ENCODE measurements around the gene PLA2G4C. TPM values are rescaled to one million over a fixed set of nuclear protein-coding genes. Genes with fewer than 3 reads are reported as not detected.
A peak's percentile ranks its signal among the peaks of the same experiment; 100 is the strongest.

The PLA2G4C gene
- polyA plus RNA-seq, 2 of the 4 experiments (the other 2 are of a cell fraction): 1.4 to 2.1 TPM

DNA sequence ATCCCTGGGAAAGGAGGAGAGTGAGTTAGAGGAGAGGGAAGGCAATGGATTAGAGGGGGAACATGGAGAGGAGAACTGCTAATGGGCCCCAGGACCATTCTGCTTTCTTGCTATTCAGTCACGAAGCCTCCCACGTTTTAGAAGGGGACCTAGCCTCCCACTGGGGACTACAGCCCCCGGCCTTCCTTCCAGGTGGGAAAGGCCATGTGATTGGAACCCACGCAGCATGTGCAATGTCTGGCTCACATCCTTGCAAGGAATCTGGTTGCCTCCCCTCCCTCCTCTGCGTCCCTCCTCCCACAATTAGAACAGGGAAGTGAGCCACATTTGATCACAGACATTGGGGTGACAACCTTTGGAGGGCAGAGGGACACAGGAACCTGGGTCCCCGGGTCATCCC, 22.5 kb upstream of the PLA2G4C start:
- no peak for DNase-seq (ENCODE audit: low read depth in 1 of 2, low spot score in 1 of 2)
- CTCF ChIA-PET: interaction anchor here (1.2 to 2.6 kb wide), 3 partner anchors 9 to 26 kb away, joined by 4 to 9 read pairs (median 5); no protein-coding TSS in a partner anchor
- 92% methylated on average over 6 of the region's 6 CpGs for WGBS (ENCODE audit: missing lambda C conversion rate)
- H3K9me3 ChIP-seq: no peaks in the 10 kb centered on the region
- no peaks in the 10 kb centered on the region for H3K4me1 ChIP-seq
- no peak for TF ChIP-seq KDM1A (IDR thresholded peaks at IDR 0.05; ENCODE audit: low read depth)
- no peak overlapping the region for H3K27ac ChIP-seq
- ATAC-seq: no peak
- no peak overlapping the region for H3K4me2 ChIP-seq
- FAIRE-seq: no peak
- no peak overlapping the region for H3K4me3 ChIP-seq
- POLR2A ChIA-PET: no interaction called here

DNA sequence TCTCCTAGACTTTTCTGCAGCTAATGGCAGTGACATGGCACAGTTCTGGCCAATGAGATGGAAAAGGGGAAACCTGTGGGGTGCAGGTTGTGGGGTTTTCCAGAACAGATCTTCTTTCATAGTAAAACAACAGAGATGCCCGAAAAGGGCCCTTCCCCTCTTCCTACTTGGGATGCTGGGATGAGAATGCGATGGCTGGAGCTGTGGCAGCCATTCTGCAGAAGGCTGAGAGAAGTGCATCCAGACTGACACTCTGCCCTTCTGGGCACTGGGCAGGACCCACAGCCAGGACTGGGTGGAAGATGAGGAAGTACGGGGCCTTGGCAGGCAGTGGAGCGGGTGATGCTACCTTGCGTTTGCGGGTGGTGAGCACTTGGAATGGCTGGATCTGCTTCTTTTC, 16.9 kb upstream of the PLA2G4C start:
- ChIA-PET CTCF (interaction anchor here (0.8 to 2.5 kb wide), 6 partner anchors 13 to 165 kb away, joined by 3 to 8 read pairs (median 4); no protein-coding TSS in a partner anchor), POLR2A (no interaction called here)
- no peaks in the 10 kb centered on the region for H3K9me3 ChIP-seq
- 97% methylated on average over 6 of the region's 6 CpGs for WGBS (ENCODE audit: missing lambda C conversion rate)
- DNase-seq (ENCODE audit: low read depth in 1 of 2, low spot score in 1 of 2): no peak
- FAIRE-seq: no peak
- no peak overlapping the region for H3K27ac ChIP-seq
- no peaks in the 10 kb centered on the region for H3K4me1 ChIP-seq
- H3K4me2 ChIP-seq: no peak overlapping the region
- TF ChIP-seq FOSL2 (IDR thresholded peaks at IDR 0.05) (no peak), FOSL2 (CRISPR knock-in tag; IDR thresholded peaks at IDR 0.05) (no peak), ZC3H11A (IDR thresholded peaks at IDR 0.05) (no peak), CBX2 (IDR thresholded peaks at IDR 0.05; ENCODE audit: borderline replicate concordance, low read depth) (no peak)
- ATAC-seq: no peak
- no peak overlapping the region for H3K4me3 ChIP-seq

DNA sequence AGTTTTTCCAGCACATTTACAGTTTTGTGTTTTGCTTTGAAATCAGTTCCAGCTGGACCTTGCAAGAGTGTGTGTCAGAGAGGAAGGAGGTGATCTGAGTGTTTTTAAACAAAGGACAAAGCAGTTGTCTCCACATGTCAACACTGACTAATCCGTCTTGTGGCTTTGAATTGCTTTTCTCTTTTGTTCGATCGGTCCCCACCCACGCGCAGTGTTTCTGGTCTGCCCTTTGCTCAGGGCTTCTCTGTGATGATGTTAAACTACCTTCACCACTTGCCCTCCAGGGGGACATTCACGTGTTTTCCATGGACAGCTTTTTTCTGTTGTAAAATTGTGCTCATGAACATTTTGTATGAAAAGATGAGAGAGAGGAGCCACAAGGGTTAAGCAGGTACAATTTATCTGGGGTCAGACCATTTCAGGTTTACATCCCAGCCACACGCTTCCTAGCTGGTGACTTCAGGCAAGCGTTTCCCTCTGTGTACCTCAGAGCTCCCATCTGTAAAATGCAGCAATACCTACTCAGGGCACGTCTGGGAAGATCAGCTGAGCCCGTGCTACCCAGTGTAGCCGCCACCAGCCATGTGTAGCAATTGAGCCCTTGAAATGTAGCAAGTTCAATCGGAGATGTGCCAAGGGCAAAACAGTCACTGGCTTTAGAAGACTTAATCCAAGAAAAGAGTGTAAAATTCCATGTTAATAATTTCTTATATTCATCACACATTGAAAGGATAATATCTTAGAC, 13.5 kb upstream of the PLA2G4C start:
- Histone ChIP-seq H3K27ac (no peak overlapping the region), H3K4me1 (no peaks in the 10 kb centered on the region), H3K4me3 (no peak overlapping the region), H3K9me3 (no peaks in the 10 kb centered on the region), H3K4me2 (no peak overlapping the region)
- DNase-seq (ENCODE audit: low read depth in 1 of 2, low spot score in 1 of 2) (peak in 1 of 2 experiments; percentile 36), ATAC-seq (peak; percentile 34 to 35; a peak in 2 of 6 replicates), FAIRE-seq (no peak)
- CTCF ChIA-PET: interaction anchor here (0.9 to 10.4 kb wide), 8 partner anchors 8 to 160 kb away, joined by 3 to 111 read pairs (median 4); partner anchors contain the start of gene PLA2G4C
- POLR2A ChIA-PET: interaction anchor here (1.7 kb wide), 1 partner anchor 14 kb away, joined by 4 read pairs; the partner anchor contains the start of gene PLA2G4C
- TF ChIP-seq, protein P1, sequence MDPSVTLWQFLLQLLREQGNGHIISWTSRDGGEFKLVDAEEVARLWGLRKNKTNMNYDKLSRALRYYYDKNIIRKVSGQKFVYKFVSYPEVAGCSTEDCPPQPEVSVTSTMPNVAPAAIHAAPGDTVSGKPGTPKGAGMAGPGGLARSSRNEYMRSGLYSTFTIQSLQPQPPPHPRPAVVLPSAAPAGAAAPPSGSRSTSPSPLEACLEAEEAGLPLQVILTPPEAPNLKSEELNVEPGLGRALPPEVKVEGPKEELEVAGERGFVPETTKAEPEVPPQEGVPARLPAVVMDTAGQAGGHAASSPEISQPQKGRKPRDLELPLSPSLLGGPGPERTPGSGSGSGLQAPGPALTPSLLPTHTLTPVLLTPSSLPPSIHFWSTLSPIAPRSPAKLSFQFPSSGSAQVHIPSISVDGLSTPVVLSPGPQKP (IDR thresholded peaks at IDR 0.05; ENCODE audit: low read depth, low read length): no peak
- TF ChIP-seq RNF2 (IDR thresholded peaks at IDR 0.05; ENCODE audit: borderline replicate concordance, low read depth) (no peak), ZFP36 (IDR thresholded peaks at IDR 0.05; ENCODE audit: borderline replicate concordance, partially characterized antibody) (no peak), MAFK (IDR thresholded peaks at IDR 0.05; ENCODE audit: partially characterized antibody) (no peak), RAD21 (conservative IDR thresholded peaks at IDR 0.05 in 1 of 2, IDR thresholded peaks at IDR 0.05 in 1 of 2) (no peak), CBX2 (IDR thresholded peaks at IDR 0.05; ENCODE audit: borderline replicate concordance, low read depth) (no peak), ZSCAN20 (CRISPR knock-in tag; IDR thresholded peaks at IDR 0.05) (no peak), CHD2 (IDR thresholded peaks at IDR 0.05; ENCODE audit: low read length, partially characterized antibody) (no peak), FOSL2 (IDR thresholded peaks at IDR 0.05) (no peak), FOSL2 (CRISPR knock-in tag; IDR thresholded peaks at IDR 0.05) (no peak), CBX8 (IDR thresholded peaks at IDR 0.05) (no peak), MAZ (IDR thresholded peaks at IDR 0.05; ENCODE audit: borderline replicate concordance, low read depth, low read length) (no peak), HDAC2 (IDR thresholded peaks at IDR 0.05) (no peak), KDM1A (IDR thresholded peaks at IDR 0.05; ENCODE audit: low read depth) (no peak), RCOR1 (IDR thresholded peaks at IDR 0.05; ENCODE audit: low read depth, low read length) (no peak), NFE2L2 (conservative IDR thresholded peaks at IDR 0.05; ENCODE audit: low read length) (no peak), MYC (IDR thresholded peaks at IDR 0.05; ENCODE audit: borderline replicate concordance, low read length) (no peak)
- TF ChIP-seq, protein P2, sequence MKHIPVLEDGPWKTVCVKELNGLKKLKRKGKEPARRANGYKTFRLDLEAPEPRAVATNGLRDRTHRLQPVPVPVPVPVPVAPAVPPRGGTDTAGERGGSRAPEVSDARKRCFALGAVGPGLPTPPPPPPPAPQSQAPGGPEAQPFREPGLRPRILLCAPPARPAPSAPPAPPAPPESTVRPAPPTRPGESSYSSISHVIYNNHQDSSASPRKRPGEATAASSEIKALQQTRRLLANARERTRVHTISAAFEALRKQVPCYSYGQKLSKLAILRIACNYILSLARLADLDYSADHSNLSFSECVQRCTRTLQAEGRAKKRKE (CRISPR knock-in tag; IDR thresholded peaks at IDR 0.05; ENCODE audit: low read depth): no peak
- TF ChIP-seq, protein P3, sequence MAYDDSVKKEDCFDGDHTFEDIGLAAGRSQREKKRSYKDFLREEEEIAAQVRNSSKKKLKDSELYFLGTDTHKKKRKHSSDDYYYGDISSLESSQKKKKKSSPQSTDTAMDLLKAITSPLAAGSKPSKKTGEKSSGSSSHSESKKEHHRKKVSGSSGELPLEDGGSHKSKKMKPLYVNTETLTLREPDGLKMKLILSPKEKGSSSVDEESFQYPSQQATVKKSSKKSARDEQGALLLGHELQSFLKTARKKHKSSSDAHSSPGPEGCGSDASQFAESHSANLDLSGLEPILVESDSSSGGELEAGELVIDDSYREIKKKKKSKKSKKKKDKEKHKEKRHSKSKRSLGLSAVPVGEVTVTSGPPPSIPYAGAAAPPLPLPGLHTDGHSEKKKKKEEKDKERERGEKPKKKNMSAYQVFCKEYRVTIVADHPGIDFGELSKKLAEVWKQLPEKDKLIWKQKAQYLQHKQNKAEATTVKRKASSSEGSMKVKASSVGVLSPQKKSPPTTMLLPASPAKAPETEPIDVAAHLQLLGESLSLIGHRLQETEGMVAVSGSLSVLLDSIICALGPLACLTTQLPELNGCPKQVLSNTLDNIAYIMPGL (CRISPR knock-in tag; IDR thresholded peaks at IDR 0.05; ENCODE audit: borderline replicate concordance): no peak
- TF ChIP-seq, protein P4, sequence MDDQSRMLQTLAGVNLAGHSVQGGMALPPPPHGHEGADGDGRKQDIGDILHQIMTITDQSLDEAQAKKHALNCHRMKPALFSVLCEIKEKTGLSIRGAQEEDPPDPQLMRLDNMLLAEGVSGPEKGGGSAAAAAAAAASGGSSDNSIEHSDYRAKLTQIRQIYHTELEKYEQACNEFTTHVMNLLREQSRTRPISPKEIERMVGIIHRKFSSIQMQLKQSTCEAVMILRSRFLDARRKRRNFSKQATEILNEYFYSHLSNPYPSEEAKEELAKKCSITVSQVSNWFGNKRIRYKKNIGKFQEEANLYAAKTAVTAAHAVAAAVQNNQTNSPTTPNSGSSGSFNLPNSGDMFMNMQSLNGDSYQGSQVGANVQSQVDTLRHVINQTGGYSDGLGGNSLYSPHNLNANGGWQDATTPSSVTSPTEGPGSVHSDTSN (IDR thresholded peaks at IDR 0.05): no peak
- TF ChIP-seq, protein P5, sequence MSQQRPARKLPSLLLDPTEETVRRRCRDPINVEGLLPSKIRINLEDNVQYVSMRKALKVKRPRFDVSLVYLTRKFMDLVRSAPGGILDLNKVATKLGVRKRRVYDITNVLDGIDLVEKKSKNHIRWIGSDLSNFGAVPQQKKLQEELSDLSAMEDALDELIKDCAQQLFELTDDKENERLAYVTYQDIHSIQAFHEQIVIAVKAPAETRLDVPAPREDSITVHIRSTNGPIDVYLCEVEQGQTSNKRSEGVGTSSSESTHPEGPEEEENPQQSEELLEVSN (IDR thresholded peaks at IDR 0.05; ENCODE audit: borderline replicate concordance, low read depth): no peak
- WGBS (ENCODE audit: missing lambda C conversion rate): 75% methylated on average over 12 of the region's 12 CpGs

Data from A549 (cell line).